Forelimb muscle (tissue), 1 donor: Measurements from ENCODE around the gene LRIF1. TPM values are rescaled to one million over a fixed set of nuclear protein-coding genes. Genes with fewer than 3 reads are reported as not detected.

Source experiments
- polyA plus RNA-seq: library from polyadenylated mRNA; unstranded; fragments of 120-200 nt; gene quantifications from one replicate; pipeline ENCODE4 v1.2.1, GENCODE V29; 2013; ENCODE audit not compliant: insufficient read length

Gene LRIF1
- polyA plus RNA-seq, 1 donor, result 8.7 TPM

Other genes starting within 250 kb of the LRIF1 start
- gene CD53, start 90.8 kb downstream of the LRIF1 start, polyA plus RNA-seq, result 7.6 TPM
- 36.1 TPM for gene DRAM2, start 176.2 kb upstream of the LRIF1 start, polyA plus RNA-seq
- gene CEPT1, start 176.3 kb upstream of the LRIF1 start, polyA plus RNA-seq, result 25.8 TPM
- 1.0 TPM for gene DENND2D, start 236.7 kb upstream of the LRIF1 start, polyA plus RNA-seq